Kidney epithelial cell (primary cell): ENCODE measurements around the gene EDN1. TPM values are rescaled to one million over a fixed set of nuclear protein-coding genes. Genes with fewer than 3 reads are reported as not detected.

Source experiments
- DNase-seq: peaks from one replicate; pipeline ENCODE4 v3.0.0-alpha.2; 2010; ENCODE audit warnings: low read depth
- H3K27me3 ChIP-seq: 2 replicates; pipeline ENCODE4 v1.6.0; 2011; ENCODE audit warnings: low read length; ENCODE audit not compliant: control insufficient read depth, insufficient read depth
- H3K36me3 ChIP-seq: 2 replicates; pipeline ENCODE4 v1.5.1; 2011; ENCODE audit warnings: low read length; ENCODE audit not compliant: control insufficient read depth, insufficient read depth
- H3K4me3 ChIP-seq: 2 replicates; pipeline ENCODE4 v1.5.1; 2011; ENCODE audit warnings: low read depth, mild to moderate bottlenecking, control low read depth, low read length
- CTCF ChIP-seq: IDR thresholded peaks from 2 replicates; pipeline ENCODE4 v1.5.1; 2011; ENCODE audit warnings: mild to moderate bottlenecking, moderate library complexity, low read length, control low read depth, inconsistent platforms; ENCODE audit not compliant: insufficient read depth, poor library complexity, severe bottlenecking
- total RNA-seq: library from RNA; depleted of rRNA; stranded (reverse); fragments of >200 nt; gene quantifications from 2 replicates; pipeline ENCODE4 v1.2.3, GENCODE V29; 2015

Gene EDN1
- total RNA-seq, 1 donor from 2014 or later: 59.8 TPM

- H3K27me3 ChIP-seq: no peaks in the 10 kb centered on the region
- H3K4me3 ChIP-seq: no peak overlapping the region
- no peak for DNase-seq
- no peaks in the 10 kb centered on the region for H3K36me3 ChIP-seq
- TF ChIP-seq CTCF: no peak
These were observed 18.2 kb upstream of the EDN1 start for GRCh38 chr6:12271997-12272396.

GRCh38 chr6:12275107-12275506 lies 15.1 kb upstream of the EDN1 start:
- no peaks in the 10 kb centered on the region for H3K27me3 ChIP-seq
- no peak for TF ChIP-seq CTCF
- H3K36me3 ChIP-seq: no peaks in the 10 kb centered on the region
- no peak overlapping the region for H3K4me3 ChIP-seq
- no peak for DNase-seq

GRCh38 chr6:12276930-12277315 lies 13.2 kb upstream of the EDN1 start:
- Histone ChIP-seq H3K4me3 (no peak overlapping the region), H3K36me3 (no peaks in the 10 kb centered on the region), H3K27me3 (no peaks in the 10 kb centered on the region)
- TF ChIP-seq CTCF: no peak
- DNase-seq: no peak

GRCh38 chr6:12277386-12277785 lies 12.8 kb upstream of the EDN1 start:
- H3K36me3 ChIP-seq: no peaks in the 10 kb centered on the region

GRCh38 chr6:12278915-12279314 lies 11.2 kb upstream of the EDN1 start:
- DNase-seq: no peak
- TF ChIP-seq CTCF: no peak
- Histone ChIP-seq H3K4me3 (no peak overlapping the region), H3K36me3 (no peaks in the 10 kb centered on the region), H3K27me3 (no peaks in the 10 kb centered on the region)

More at GRCh38 chr6:12277386-12277785, 12.8 kb upstream of the EDN1 start:
- no peaks in the 10 kb centered on the region for H3K27me3 ChIP-seq
- no peak overlapping the region for H3K4me3 ChIP-seq
- no peak for TF ChIP-seq CTCF
- no peak for DNase-seq

- TF ChIP-seq CTCF: no peak
- H3K4me3 ChIP-seq: no peak overlapping the region
- no peaks in the 10 kb centered on the region for H3K27me3 ChIP-seq
These were observed 10.7 kb upstream of the EDN1 start for GRCh38 chr6:12279322-12280091.

More at GRCh38 chr6:12279322-12280091, 10.7 kb upstream of the EDN1 start:
- H3K36me3 ChIP-seq: no peaks in the 10 kb centered on the region
- DNase-seq: no peak
